Measurements from ENCODE around the gene FITM1.

Gene FITM1

DNA sequence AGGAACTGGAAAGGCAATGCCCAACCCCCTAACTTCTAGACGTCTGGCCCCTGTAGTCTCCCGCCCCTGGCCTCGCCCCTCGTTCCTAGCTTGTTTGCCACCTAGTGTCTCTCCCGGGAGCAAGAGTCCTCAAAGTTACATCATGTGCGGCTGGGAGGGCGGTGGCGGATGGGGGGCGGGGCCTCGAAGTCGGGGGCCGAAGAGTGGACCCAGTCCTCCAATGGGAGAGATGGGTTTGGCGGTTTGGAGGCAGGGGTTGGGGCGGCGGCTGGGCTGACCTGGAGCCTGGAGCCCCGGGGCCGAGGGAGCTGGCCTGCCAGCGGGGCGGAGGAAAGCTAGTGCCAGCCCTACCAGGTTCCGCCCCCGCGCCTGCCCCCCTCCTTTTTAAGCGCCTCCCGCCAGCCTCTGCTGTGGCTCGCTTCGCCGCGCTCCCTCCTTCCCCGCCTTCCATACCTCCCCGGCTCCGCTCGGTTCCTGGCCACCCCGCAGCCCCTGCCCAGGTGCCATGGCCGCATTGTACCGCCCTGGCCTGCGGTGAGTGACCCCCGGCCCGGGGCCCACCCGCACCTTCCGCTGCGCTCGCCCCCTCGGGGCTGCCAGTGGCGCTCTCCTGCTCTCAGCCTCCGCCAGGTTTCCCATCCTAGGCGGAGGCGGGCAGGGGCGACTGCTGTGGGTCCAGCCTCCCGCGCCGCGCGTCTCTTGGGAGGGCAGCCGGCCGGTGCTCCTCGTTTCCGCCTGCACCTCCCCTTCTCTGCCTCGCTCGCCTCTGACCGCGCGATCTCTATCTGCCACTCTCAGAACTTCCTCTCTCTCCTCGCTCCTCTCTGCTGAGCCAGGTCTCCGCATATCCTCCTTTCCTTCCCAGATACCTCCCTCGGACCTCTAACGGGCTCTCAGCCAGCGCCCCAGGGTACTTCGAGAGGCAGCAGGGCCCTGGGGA, 36.3 kb upstream of the FITM1 start, which contains the start of gene PCK2:
Gene PCK2, plus strand, starts transcription at position 411 of the 940 bp plus-strand sequence. Its CDS starts 95 bp downstream, at position 506.
- TF ChIP-seq, protein P1, sequence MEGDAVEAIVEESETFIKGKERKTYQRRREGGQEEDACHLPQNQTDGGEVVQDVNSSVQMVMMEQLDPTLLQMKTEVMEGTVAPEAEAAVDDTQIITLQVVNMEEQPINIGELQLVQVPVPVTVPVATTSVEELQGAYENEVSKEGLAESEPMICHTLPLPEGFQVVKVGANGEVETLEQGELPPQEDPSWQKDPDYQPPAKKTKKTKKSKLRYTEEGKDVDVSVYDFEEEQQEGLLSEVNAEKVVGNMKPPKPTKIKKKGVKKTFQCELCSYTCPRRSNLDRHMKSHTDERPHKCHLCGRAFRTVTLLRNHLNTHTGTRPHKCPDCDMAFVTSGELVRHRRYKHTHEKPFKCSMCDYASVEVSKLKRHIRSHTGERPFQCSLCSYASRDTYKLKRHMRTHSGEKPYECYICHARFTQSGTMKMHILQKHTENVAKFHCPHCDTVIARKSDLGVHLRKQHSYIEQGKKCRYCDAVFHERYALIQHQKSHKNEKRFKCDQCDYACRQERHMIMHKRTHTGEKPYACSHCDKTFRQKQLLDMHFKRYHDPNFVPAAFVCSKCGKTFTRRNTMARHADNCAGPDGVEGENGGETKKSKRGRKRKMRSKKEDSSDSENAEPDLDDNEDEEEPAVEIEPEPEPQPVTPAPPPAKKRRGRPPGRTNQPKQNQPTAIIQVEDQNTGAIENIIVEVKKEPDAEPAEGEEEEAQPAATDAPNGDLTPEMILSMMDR (IDR thresholded peaks at IDR 0.05), result no peak

DNA sequence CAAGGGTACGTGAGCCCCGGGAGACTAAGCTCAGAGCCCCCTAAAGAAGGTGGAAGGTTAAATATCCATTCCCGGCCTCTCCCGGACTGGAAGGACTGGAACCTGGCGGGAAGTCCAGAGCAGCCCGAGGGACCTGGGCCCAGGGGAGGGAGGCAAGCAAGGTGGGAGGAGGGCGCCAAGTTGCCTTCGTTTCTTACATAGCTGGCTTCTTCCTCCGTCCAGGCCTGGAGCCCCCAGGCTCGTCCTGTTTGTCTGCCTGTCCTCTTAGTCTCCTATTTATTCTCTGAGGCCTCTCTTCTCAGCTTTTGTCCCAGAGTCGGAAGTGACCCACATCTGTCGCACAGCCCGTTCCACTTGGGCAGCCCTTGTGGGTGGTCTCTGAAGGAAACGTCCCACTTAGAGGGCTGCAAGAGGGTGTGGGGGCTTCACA, 35.6 kb upstream of the FITM1 start:
- TF ChIP-seq, protein P1 (IDR thresholded peaks at IDR 0.05), result no peak

DNA sequence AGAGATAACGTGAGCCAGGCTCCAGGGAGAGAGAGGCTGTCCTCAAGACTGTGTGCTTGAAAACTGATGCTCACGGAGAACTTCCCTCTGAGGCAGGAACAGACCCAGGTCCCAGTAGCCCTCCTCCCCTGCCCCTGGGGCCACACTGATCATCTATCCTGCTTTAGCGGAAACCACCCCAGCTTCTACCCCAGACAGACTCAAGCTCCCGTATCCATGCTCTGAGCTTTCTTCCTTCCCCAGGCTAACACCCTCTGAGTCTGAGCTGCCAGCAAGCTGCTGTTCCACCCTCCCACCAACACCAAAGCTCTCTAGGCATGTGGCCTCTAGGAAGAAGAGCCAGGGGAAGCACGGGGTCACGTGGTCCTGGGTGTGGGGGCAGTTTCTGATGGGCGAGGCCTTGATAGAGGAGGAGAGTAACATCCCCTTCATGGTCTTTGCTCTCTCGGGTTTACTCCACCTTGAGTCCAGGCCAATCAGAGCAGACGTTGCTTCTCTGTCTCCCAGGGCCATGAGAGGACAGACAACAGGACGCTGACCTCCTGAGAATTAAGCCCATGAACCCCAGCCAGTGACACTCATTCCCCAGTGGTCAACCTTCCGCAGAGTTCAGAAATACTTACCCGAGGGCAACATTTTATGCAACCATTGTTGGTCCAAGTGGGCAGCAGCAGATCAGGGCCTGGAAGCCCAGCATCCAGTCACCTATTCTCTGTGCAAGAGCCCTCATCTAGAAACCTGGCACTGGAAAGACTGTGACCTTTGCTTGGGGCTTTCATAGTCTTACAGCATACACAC, 35.0 kb upstream of the FITM1 start:
- TF ChIP-seq, protein P1 (IDR thresholded peaks at IDR 0.05), result no peak

DNA sequence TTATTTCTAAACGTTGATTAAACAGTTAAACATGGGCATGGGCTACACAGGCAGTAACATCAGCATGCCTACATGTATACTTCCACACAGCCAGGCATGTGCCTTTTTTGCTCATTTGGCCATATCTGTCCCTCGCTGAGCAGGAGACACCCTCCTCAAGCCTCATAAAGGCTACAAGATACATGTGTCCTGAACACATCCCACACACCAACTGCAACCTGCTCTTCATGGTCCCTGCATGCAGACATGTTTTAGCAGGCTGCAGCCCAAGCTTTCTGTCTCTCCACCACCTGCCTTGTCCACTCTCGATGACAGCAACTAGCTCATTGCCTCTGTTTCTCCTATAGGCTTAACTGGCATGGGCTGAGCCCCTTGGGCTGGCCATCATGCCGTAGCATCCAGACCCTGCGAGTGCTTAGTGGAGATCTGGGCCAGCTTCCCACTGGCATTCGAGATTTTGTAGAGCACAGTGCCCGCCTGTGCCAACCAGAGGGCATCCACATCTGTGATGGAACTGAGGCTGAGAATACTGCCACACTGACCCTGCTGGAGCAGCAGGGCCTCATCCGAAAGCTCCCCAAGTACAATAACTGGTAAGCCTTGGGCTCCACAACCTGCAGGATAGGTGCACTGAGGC, 33.8 kb upstream of the FITM1 start:
- TF ChIP-seq, protein P1 (IDR thresholded peaks at IDR 0.05), result no peak

DNA sequence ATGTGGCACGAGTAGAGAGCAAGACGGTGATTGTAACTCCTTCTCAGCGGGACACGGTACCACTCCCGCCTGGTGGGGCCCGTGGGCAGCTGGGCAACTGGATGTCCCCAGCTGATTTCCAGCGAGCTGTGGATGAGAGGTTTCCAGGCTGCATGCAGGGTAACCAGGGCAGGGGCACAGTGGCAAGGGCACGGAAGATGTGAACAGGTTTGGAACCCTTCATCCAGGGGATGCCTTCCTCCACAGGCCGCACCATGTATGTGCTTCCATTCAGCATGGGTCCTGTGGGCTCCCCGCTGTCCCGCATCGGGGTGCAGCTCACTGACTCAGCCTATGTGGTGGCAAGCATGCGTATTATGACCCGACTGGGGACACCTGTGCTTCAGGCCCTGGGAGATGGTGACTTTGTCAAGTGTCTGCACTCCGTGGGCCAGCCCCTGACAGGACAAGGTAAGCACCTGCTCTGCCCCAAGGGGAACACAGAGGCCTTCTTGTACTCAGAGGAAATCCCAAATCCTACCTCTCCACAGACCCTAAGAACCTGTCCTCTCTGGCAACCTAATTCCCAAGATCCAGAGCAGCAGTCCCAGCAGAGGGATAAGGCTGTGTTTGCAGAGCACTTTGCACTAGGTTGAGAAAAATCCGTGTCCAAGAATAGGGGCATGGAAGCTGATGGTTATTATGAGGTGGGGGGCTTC, 32.1 kb upstream of the FITM1 start:
- TF ChIP-seq, protein P1 (IDR thresholded peaks at IDR 0.05), result no peak

DNA sequence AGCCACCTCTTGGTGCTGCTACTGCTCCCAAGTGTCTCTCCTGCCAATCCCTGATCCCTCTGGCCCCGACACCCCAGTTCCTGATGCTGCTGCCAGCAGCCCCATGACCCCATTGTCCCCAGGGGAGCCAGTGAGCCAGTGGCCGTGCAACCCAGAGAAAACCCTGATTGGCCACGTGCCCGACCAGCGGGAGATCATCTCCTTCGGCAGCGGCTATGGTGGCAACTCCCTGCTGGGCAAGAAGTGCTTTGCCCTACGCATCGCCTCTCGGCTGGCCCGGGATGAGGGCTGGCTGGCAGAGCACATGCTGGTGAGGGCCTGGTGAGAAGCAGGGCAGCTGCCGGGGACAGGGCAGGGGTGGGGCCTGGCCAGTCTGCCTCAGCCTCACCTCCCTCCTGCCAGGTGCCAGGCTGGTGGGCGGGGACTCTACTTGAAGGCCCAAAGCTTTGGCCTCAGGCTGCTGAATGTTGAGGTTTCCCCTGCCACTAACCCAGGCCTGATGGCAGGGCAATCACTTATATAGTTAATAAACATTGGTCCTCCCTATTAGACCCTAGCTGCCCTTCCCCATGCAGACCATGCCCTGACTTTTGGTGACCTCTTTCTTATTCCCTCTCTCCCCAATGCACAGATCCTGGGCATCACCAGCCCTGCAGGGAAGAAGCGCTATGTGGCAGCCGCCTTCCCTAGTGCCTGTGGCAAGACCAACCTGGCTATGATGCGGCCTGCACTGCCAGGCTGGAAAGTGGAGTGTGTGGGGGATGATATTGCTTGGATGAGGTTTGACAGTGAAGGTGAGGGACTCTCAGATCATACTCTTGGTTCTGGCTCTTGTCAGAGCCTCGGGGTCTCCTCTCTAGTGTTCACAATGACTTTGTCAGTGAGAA, 31.3 kb upstream of the FITM1 start:
- TF ChIP-seq, protein P1 (IDR thresholded peaks at IDR 0.05), result no peak
